GM13976 (cell line): ENCODE results near the gene LRRC52.

Experiments
- DNase-seq: peaks from one replicate; pipeline ENCODE4 v3.0.0; 2012; ENCODE audit warnings: low spot score
- CTCF ChIP-seq: IDR thresholded peaks from 2 replicates; pipeline ENCODE4 v1.5.1; 2012; ENCODE audit warnings: borderline replicate concordance, mild to moderate bottlenecking; ENCODE audit not compliant: insufficient read depth; ENCODE audit errors: extremely low read depth, missing control alignments, control extremely low read depth
- in situ Hi-C: fragments of 300-500 bp; cut with MboI; formaldehyde crosslinking; loops from one replicate; pipeline ENCODE4 v1.12.0; 2022; ENCODE audit warnings: low sequenced_read_pairs, mixed read lengths, inconsistent platforms; ENCODE audit not compliant: unreplicated experiment

Gene LRRC52

GRCh38 chr1:165520646-165521045, 23.2 kb upstream of the LRRC52 start:
- no peak for DNase-seq
- in situ Hi-C loops, result no loop called here
- no peak for TF ChIP-seq CTCF

GRCh38 chr1:165524639-165525285, 19.0 kb upstream of the LRRC52 start:
- TF ChIP-seq CTCF, result no peak
- DNase-seq, result no peak
- in situ Hi-C loops, result no loop called here

- in situ Hi-C loops, result no loop called here
- DNase-seq, result no peak
- TF ChIP-seq CTCF, result no peak
Measured at GRCh38 chr1:165525708-165526107, 18.1 kb upstream of the LRRC52 start.

GRCh38 chr1:165527251-165528007, 16.4 kb upstream of the LRRC52 start:
- no peak for TF ChIP-seq CTCF
- in situ Hi-C loops, result no loop called here
- DNase-seq, result no peak

GRCh38 chr1:165531021-165531420, 12.8 kb upstream of the LRRC52 start:
- in situ Hi-C loops, result no loop called here
- TF ChIP-seq CTCF, result no peak
- DNase-seq, result no peak

GRCh38 chr1:165532053-165532452, 11.7 kb upstream of the LRRC52 start:
- in situ Hi-C loops, result no loop called here
- no peak for TF ChIP-seq CTCF

More at GRCh38 chr1:165532053-165532452, 11.7 kb upstream of the LRRC52 start:
- no peak for DNase-seq
